ENCODE data around the gene DPH2.

GRCh38 chr1:43987159-43987902, 17.5 kb downstream of the DPH2 start:
- no peak for TF ChIP-seq POLR2A (IDR thresholded peaks at IDR 0.05; ENCODE audit: low read depth, low read length)
- TF ChIP-seq, protein P1, sequence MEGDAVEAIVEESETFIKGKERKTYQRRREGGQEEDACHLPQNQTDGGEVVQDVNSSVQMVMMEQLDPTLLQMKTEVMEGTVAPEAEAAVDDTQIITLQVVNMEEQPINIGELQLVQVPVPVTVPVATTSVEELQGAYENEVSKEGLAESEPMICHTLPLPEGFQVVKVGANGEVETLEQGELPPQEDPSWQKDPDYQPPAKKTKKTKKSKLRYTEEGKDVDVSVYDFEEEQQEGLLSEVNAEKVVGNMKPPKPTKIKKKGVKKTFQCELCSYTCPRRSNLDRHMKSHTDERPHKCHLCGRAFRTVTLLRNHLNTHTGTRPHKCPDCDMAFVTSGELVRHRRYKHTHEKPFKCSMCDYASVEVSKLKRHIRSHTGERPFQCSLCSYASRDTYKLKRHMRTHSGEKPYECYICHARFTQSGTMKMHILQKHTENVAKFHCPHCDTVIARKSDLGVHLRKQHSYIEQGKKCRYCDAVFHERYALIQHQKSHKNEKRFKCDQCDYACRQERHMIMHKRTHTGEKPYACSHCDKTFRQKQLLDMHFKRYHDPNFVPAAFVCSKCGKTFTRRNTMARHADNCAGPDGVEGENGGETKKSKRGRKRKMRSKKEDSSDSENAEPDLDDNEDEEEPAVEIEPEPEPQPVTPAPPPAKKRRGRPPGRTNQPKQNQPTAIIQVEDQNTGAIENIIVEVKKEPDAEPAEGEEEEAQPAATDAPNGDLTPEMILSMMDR (IDR thresholded peaks at IDR 0.05 in 2 of 3, conservative IDR thresholded peaks at IDR 0.05 in 1 of 3; ENCODE audit: control insufficient read depth in 2 of 3, extremely low read depth in 1 of 3, insufficient read depth in 1 of 3, low read depth in 3 of 3, low read length in 3 of 3) = no peak
- no peak for TF ChIP-seq POLR2AphosphoS5 (IDR thresholded peaks at IDR 0.05; ENCODE audit: low read length)
- no peak for TF ChIP-seq CHD1 (IDR thresholded peaks at IDR 0.05; ENCODE audit: low read depth, low read length)
- TF ChIP-seq, protein P2, sequence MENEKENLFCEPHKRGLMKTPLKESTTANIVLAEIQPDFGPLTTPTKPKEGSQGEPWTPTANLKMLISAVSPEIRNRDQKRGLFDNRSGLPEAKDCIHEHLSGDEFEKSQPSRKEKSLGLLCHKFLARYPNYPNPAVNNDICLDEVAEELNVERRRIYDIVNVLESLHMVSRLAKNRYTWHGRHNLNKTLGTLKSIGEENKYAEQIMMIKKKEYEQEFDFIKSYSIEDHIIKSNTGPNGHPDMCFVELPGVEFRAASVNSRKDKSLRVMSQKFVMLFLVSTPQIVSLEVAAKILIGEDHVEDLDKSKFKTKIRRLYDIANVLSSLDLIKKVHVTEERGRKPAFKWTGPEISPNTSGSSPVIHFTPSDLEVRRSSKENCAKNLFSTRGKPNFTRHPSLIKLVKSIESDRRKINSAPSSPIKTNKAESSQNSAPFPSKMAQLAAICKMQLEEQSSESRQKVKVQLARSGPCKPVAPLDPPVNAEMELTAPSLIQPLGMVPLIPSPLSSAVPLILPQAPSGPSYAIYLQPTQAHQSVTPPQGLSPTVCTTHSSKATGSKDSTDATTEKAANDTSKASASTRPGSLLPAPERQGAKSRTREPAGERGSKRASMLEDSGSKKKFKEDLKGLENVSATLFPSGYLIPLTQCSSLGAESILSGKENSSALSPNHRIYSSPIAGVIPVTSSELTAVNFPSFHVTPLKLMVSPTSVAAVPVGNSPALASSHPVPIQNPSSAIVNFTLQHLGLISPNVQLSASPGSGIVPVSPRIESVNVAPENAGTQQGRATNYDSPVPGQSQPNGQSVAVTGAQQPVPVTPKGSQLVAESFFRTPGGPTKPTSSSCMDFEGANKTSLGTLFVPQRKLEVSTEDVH (IDR thresholded peaks at IDR 0.05; ENCODE audit: low read depth, partially characterized antibody) = no peak
- TF ChIP-seq TAF1 (IDR thresholded peaks at IDR 0.05; ENCODE audit: borderline replicate concordance, low read depth, low read length) = no peak
- TF ChIP-seq ESRRA (IDR thresholded peaks at IDR 0.05; ENCODE audit: low read length) = no peak
- no peak for TF ChIP-seq DPF2 (IDR thresholded peaks at IDR 0.05)
- TF ChIP-seq, protein P3, sequence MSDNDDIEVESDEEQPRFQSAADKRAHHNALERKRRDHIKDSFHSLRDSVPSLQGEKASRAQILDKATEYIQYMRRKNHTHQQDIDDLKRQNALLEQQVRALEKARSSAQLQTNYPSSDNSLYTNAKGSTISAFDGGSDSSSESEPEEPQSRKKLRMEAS (IDR thresholded peaks at IDR 0.05; ENCODE audit: low read depth, low read length) = no peak
- TF ChIP-seq MTA2 (IDR thresholded peaks at IDR 0.05; ENCODE audit: low read depth) = no peak
- no peak for TF ChIP-seq NR2C2 (IDR thresholded peaks at IDR 0.05; ENCODE audit: borderline replicate concordance, control insufficient read depth, insufficient read length, low read depth)
- TF ChIP-seq MYC (IDR thresholded peaks at IDR 0.05; ENCODE audit: insufficient read depth, insufficient read length, insufficient replicate concordance, low read length, severe bottlenecking) = no peak

Measured in GM12878 (cell line).